GM21529 (cell line): Measurements from ENCODE around the gene DTNB.

ENCODE experiments used
- ATAC-seq: cut with Tn5 transposase; IDR thresholded peaks from one replicate; pipeline ENCODE4 v1.9.1; 2021; ENCODE audit not compliant: unreplicated experiment

Gene DTNB

GRCh38 chr2:25400576-25401216, 272.7 kb downstream of the DTNB start:
- ATAC-seq: no peak

- ATAC-seq: no peak
Measured at GRCh38 chr2:25400169-25400568, 273.2 kb downstream of the DTNB start.

- ATAC-seq: no peak
Measured at GRCh38 chr2:25398534-25398933, 274.8 kb downstream of the DTNB start.

- ATAC-seq: no peak
Measured at GRCh38 chr2:25397777-25398176, 275.6 kb downstream of the DTNB start.

GRCh38 chr2:25389161-25389560, 284.2 kb downstream of the DTNB start:
- ATAC-seq: no peak

GRCh38 chr2:25388491-25388890, 284.9 kb downstream of the DTNB start:
- no peak for ATAC-seq

- no peak for ATAC-seq
Measured at GRCh38 chr2:25387876-25388449, 285.4 kb downstream of the DTNB start.

GRCh38 chr2:25386971-25387875, 286.2 kb downstream of the DTNB start:
- ATAC-seq: no peak

GRCh38 chr2:25385910-25386309, 287.5 kb downstream of the DTNB start:
- ATAC-seq: no peak

- ATAC-seq: no peak
Measured at GRCh38 chr2:25383806-25384205, 289.6 kb downstream of the DTNB start.

- no peak for ATAC-seq
Measured at GRCh38 chr2:25381502-25381901, 291.9 kb downstream of the DTNB start.

GRCh38 chr2:25380586-25381375, 292.6 kb downstream of the DTNB start:
- no peak for ATAC-seq

- no peak for ATAC-seq
Measured at GRCh38 chr2:25380023-25380422, 293.4 kb downstream of the DTNB start.

GRCh38 chr2:25379535-25379934, 293.8 kb downstream of the DTNB start:
- ATAC-seq: no peak

GRCh38 chr2:25378731-25379490, 294.5 kb downstream of the DTNB start:
- ATAC-seq: no peak

- ATAC-seq: no peak
Measured at GRCh38 chr2:25377822-25378421, 295.5 kb downstream of the DTNB start.

GRCh38 chr2:25376750-25377621, 296.4 kb downstream of the DTNB start:
- ATAC-seq: peak; percentile 97

- ATAC-seq: no peak
Measured at GRCh38 chr2:25375989-25376545, 297.3 kb downstream of the DTNB start.
